ENCODE results near the gene YTHDC2.

GRCh38 chr5:113480243-113480642, 33.3 kb upstream of the YTHDC2 start:
- no peak for TF ChIP-seq CTCF (conservative IDR thresholded peaks at IDR 0.05; ENCODE audit: low read length)
- no peak for TF ChIP-seq EZH2phosphoT487 (IDR thresholded peaks at IDR 0.05; ENCODE audit: borderline replicate concordance, low read depth, low read length)
